HG02588 (cell line): ENCODE data around the gene KYAT1.

Experiments used
- ATAC-seq: cut with Tn5 transposase; IDR thresholded peaks from one replicate; pipeline ENCODE4 v1.9.1; 2021; ENCODE audit warnings: mild to moderate bottlenecking, moderate library complexity; ENCODE audit not compliant: unreplicated experiment

The KYAT1 gene

GRCh38 chr9:128909859-128910258, 28.1 kb upstream of the KYAT1 start:
- ATAC-seq = no peak

GRCh38 chr9:128908372-128908771, 26.6 kb upstream of the KYAT1 start:
- no peak for ATAC-seq

GRCh38 chr9:128906741-128907140, 25.0 kb upstream of the KYAT1 start:
- no peak for ATAC-seq

- ATAC-seq = no peak
Measured at GRCh38 chr9:128905964-128906363, 24.2 kb upstream of the KYAT1 start.

- no peak for ATAC-seq
Measured at GRCh38 chr9:128903871-128904620, 22.3 kb upstream of the KYAT1 start.

GRCh38 chr9:128903079-128903461, 21.3 kb upstream of the KYAT1 start:
- no peak for ATAC-seq

GRCh38 chr9:128902351-128903078, 20.8 kb upstream of the KYAT1 start:
- ATAC-seq = peak; percentile 53

- no peak for ATAC-seq
Measured at GRCh38 chr9:128901822-128902221, 20.1 kb upstream of the KYAT1 start.

- no peak for ATAC-seq
Measured at GRCh38 chr9:128901379-128901778, 19.6 kb upstream of the KYAT1 start.

GRCh38 chr9:128899566-128900322, 18.0 kb upstream of the KYAT1 start:
- ATAC-seq = no peak

- ATAC-seq = no peak
Measured at GRCh38 chr9:128898845-128899565, 17.3 kb upstream of the KYAT1 start.

- no peak for ATAC-seq
Measured at GRCh38 chr9:128898382-128898781, 16.6 kb upstream of the KYAT1 start.

- no peak for ATAC-seq
Measured at GRCh38 chr9:128895556-128895955, 13.8 kb upstream of the KYAT1 start.

GRCh38 chr9:128894764-128895163, 13.0 kb upstream of the KYAT1 start:
- no peak for ATAC-seq

GRCh38 chr9:128893354-128893753, 11.6 kb upstream of the KYAT1 start:
- no peak for ATAC-seq

- no peak for ATAC-seq
Measured at GRCh38 chr9:128892221-128892921, 10.6 kb upstream of the KYAT1 start.

GRCh38 chr9:128891321-128892220, 9.8 kb upstream of the KYAT1 start:
- ATAC-seq = no peak

- no peak for ATAC-seq
Measured at GRCh38 chr9:128887914-128888350, 6.2 kb upstream of the KYAT1 start.

GRCh38 chr9:128887049-128887448, 5.3 kb upstream of the KYAT1 start:
- no peak for ATAC-seq
